GM18858 (cell line): ENCODE results near the gene KCTD20.
"Not testable (repeated sequence)": the region's sequence is repeated elsewhere in the genome, so short reads cannot be mapped to it uniquely, and the experiment has no call there.

Experiments used
- ATAC-seq: cut with Tn5 transposase; IDR thresholded peaks from one replicate; pipeline ENCODE4 v1.9.1; 2021; ENCODE audit not compliant: unreplicated experiment

KCTD20 gene

DNA sequence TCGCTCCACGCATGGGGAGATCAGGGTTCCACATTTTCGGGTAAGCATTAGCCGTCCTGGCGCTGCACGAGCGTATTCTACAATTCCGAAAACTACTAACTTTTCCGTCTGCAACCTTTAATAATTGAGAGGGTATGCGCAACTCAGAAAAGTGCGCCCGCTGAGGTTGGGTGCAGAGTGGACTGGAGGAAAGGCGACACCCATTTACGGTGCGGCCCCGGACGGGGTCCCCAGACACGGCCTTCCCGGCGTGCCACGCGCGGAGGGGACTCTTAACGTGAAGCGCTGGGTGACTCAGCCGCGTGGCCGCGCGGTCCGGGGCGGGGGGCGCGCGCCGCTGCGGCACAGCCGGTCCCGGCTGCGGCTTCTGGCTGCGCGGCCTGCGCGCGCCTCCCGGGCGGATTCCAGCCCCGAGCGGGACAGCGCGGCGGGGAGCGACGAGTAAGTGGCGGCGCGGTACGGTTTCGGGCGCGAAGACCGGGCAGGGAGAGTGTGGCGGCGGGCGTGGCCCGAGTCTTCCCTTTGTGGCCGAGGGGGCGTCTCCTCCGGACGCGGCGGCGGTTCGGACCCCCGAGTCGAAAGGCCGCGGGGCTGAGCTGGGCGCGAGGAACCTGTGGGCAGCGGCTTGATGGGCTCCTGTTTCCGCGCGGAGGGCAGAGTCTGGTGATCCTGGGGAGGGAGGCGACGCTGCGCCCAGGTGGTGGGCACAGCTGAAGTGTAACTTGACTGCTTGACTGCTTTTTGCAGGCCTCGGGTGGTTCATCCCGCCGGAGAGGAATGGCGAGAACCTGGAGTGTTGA lies at the start of gene KCTD20, which contains the start of gene PXT1:
Gene KCTD20 (plus strand): TSS at position 330 of the 800 bp plus-strand sequence. CDS start 27,098 bp downstream, outside the sequence.
Gene PXT1 (minus strand): TSS at position 184 of the 800 bp plus-strand sequence. CDS start 16,772 bp downstream, outside the sequence.
- peak; percentile 66 for ATAC-seq

DNA sequence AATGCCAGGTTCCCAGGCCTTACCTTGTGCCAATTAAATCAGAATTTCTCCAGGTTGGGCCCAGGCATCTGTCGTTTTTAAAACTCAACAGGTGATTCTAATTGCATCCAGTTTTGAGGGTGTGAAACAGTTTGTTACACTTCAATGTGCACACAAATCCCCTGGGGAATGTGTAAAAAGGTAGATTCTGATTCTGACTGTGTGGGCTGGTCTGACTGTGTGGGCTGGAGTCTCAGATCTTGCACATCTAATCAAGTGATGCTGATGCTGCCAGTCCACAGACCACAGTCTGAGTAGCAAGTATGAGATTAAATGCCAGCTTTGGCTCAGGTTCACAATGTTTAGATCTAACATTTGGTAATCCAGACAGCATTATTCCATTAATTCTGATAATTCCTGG lies 42.8 kb upstream of the KCTD20 start:
- no peak for ATAC-seq

DNA sequence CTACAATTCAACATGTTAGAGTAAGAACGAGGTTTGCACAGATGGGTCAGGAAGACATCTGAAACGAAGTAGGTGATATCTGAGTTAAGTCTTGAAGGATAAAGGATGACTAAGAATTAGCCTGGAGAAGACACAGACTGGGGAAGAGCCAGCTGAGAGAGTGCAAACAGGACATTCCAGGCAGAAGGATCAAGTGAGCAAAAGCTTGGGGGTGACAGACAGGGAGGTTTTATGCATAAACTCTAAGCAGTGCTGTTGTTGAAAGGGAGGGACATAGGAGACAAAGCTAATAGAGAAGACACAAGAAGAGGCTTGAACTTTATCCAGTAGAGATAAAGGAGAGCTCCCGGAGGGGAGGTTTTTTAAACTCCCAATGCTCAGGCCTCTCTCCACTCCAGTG lies 40.3 kb upstream of the KCTD20 start:
- ATAC-seq, result no peak

- no peak for ATAC-seq
Measured at GRCh38 chr6:36404164-36404563, 38.6 kb upstream of the KCTD20 start.

- not testable (repeated sequence) for ATAC-seq
Measured at GRCh38 chr6:36409718-36410117, 33.1 kb upstream of the KCTD20 start.

GRCh38 chr6:36413489-36414480 lies 29.0 kb upstream of the KCTD20 start:
- no peak for ATAC-seq

- ATAC-seq, result no peak
Measured at GRCh38 chr6:36414481-36414880, 28.3 kb upstream of the KCTD20 start.

DNA sequence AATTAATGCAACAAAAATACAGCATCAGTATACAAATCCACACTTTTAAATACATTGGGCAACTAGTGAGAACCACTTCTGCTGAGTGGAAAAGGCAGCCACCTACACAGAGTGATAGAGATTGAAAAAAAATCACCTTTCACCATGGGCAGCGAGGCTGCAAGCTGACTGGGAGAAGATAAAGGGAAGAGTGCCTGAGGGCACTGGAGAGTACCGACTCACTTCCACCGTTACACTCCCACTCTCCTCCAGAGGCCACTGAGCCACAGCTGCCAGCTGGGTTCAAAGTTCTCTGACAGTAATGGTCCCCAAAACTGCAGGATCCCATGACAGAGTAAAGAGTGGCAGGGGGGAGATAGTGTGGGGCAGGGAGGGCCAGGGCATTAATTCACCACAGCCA lies 24.2 kb upstream of the KCTD20 start:
- no peak for ATAC-seq

DNA sequence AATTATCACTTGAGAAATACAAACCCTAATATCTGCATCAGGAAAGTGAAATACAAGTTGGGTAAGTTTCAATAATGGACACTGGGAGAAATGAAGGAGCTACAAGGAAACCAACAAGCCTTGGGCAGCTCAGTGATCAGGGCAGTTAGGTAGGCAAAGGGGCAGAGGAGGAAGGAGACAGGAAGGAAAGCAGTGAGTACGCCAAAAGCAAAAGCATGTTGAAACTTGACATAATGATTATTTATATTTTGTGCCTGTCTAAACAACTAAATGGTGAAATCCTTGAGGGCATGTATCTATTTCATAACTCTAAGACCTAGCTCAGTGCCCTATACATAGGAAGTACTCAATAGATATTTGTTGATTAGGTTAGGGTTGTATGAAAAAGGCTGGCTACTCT lies 23.5 kb upstream of the KCTD20 start:
- no peak for ATAC-seq

GRCh38 chr6:36422714-36423100 lies 20.1 kb upstream of the KCTD20 start:
- no peak for ATAC-seq

GRCh38 chr6:36423101-36423824 lies 19.5 kb upstream of the KCTD20 start:
- ATAC-seq, result peak; percentile 78

DNA sequence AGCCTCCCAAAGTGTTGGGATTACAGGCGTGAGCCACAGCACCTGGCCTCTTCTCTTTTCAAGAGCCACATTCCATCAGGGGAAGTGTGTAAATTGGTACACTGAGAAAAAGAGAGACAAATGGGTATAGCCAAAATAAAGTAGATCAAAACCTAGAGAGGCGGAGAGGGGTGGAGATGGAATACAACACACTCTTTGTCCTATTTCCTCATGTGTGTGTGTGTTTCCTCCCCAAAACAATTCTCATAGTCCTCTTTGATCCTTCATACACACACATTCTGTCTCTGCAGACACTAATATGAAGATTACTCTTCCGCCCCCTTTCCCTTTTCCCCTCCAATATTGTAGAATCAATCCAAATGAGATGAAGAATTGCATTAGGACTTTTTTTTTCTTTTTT lies 16.2 kb upstream of the KCTD20 start:
- ATAC-seq, result no peak

- no peak for ATAC-seq
Measured at GRCh38 chr6:36428911-36429310, 13.9 kb upstream of the KCTD20 start.

DNA sequence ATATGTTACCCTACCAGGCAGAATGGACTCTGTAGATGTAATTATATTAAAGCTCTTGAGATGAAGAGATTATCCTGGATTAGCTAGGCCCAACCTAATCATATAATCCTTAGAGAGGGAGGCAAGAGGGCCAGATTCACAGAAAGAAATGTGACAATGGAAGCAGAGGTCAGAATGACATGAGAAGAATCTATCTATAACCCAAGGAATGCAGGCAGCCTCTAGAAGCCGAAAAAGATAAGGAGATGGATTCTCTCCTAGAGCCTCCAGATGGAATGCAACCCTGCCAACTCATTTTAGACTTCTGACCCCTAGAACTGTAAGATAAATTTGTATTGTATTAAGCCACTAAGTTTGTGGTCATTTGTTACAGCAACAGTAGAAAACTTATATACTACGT lies 12.4 kb upstream of the KCTD20 start:
- no peak for ATAC-seq

- no peak for ATAC-seq
Measured at GRCh38 chr6:36431197-36431596, 11.6 kb upstream of the KCTD20 start.

GRCh38 chr6:36432151-36432671 lies 10.6 kb upstream of the KCTD20 start:
- no peak for ATAC-seq

- ATAC-seq, result no peak
Measured at GRCh38 chr6:36436466-36436865, 6.3 kb upstream of the KCTD20 start.

GRCh38 chr6:36441307-36441894 lies 1.4 kb upstream of the KCTD20 start:
- peak; percentile 59 for ATAC-seq

GRCh38 chr6:36442103-36442670 lies 613 bp upstream of the KCTD20 start:
- no peak for ATAC-seq
